T-helper 22 cell (primary cell): ENCODE data around the gene UNC5C.

Experiments
- DNase-seq: peaks from one replicate; pipeline ENCODE4 v3.0.0-alpha.2; 2020; ENCODE audit warnings: low read depth

Gene UNC5C

GRCh38 chr4:95548738-95549245, at the start of gene UNC5C:
Gene UNC5C (minus strand): TSS chr4:95548973.
- DNase-seq = no peak

- no peak for DNase-seq
Observed at GRCh38 chr4:95596676-95597075, 47.9 kb upstream of the UNC5C start.

GRCh38 chr4:95594629-95595028, 45.9 kb upstream of the UNC5C start:
- no peak for DNase-seq

- DNase-seq = no peak
Observed at GRCh38 chr4:95594013-95594412, 45.2 kb upstream of the UNC5C start.

DNA sequence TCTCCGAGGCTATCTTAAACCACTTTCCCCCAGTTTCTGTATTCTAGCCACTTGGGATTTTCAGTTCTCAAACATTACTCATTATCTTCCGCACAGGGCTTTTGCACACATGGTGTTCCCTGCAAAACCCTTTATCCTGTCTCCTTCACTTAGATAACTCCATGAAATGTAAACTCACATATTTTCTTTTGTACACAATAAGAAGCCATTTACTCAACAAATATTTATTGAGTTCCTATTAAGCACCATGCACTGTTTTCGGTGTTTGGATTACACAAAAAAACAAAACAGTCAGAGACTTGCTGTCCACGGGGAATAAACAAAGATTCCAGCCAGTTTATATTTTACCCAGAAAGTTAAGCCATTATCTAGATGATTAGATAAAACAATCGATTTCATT, 42.5 kb upstream of the UNC5C start:
- DNase-seq = no peak

GRCh38 chr4:95590615-95591014, 41.8 kb upstream of the UNC5C start:
- DNase-seq = no peak

GRCh38 chr4:95585016-95585695, 36.4 kb upstream of the UNC5C start:
- DNase-seq = no peak

DNA sequence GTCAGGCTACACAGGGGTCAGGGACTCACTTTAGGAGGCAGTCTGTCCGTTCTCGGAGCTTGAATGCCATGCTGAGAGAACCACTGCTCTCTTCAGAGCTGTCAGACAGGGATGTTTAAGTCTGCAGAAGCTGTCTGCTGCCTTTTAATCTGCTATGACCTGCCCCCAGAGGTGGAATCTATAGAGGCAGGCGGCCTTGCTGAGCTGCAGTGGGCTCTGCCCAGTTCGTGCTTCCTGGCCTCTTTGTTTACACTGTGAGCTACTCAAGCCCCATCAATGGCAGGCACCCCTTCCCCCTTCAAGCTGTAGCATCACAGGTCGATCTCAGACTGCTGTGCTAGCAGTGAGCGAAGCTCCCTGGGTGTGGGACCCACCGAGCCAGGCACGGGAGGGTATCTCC, 31.5 kb upstream of the UNC5C start:
- DNase-seq = no peak

GRCh38 chr4:95572304-95572991, 23.7 kb upstream of the UNC5C start:
- no peak for DNase-seq

GRCh38 chr4:95571577-95571976, 22.8 kb upstream of the UNC5C start:
- DNase-seq = no peak

- DNase-seq = no peak
Observed at GRCh38 chr4:95563638-95564337, 15.0 kb upstream of the UNC5C start.

DNA sequence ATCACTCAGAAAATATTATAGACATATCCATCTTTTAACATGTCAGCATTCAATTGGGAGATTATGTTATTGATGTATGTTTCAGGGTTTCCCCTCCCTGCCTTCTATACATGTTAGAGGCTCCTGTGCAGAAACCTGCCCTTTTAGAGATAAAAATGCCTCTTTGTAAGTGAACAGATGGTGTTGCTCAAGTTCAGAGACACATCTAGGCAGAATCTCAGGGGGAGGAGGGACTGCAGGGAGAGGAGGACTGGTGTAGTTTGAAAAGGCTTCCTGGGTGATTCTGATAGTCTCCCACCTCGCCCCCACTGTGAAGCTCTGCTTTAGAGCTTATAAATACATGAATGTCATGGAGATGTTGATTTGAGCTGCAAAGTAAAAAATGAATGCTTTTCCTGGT, 12.0 kb upstream of the UNC5C start:
- no peak for DNase-seq

GRCh38 chr4:95556207-95556859, 7.6 kb upstream of the UNC5C start:
- DNase-seq = no peak

- no peak for DNase-seq
Observed at GRCh38 chr4:95552942-95553550, 4.3 kb upstream of the UNC5C start.

GRCh38 chr4:95551653-95552052, 2.9 kb upstream of the UNC5C start:
- DNase-seq = no peak

DNA sequence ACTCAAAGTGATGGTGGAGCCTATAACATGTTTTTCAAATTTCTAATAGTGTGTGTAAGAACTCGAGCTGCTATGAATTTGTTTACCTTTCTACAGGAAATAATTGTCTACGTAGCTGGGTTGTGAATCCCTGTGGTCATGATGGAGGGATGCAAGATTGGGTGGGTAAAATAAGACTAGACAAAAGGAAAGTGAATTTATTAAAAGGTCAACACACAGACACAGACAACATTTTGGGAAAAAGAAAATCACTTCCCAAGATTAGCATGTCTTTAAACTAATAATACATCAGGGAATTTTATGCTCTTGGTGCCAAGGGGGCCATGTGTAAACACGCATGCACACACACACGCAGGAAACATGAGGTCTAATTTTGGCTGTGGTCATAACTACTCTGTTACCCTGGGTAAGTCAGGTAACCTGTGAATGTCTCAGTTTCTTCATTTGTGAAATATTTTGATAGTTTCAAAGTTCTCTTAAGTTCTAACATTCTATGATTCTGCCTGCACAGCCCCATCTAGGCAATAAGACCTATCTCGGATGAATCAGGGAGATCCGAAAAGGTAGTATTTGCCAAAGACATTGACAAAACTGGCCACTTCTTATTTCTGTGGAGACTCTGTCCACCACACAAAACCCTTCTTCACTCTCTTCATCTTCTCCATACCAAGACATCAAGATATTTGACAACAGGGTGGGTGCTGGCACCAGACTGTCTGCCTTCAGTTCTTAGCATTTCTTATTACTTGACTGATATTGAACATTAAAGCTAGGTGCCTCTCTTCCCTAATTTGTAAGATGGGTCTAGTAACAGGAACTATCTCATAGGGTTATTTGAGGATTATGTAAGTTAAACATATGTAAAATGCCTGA, 1.6 kb upstream of the UNC5C start:
- DNase-seq = no peak

- no peak for DNase-seq
Observed at GRCh38 chr4:95549246-95550114, 707 bp upstream of the UNC5C start.

- DNase-seq = no peak
Observed at GRCh38 chr4:95547715-95548471, 880 bp downstream of the UNC5C start.
